Measurements from ENCODE around the gene ASB4. TPM values are rescaled to one million over a fixed set of nuclear protein-coding genes. Genes with fewer than 3 reads are reported as not detected.

The ASB4 gene
- total and polyA plus RNA-seq, 11 donors = 0.18 to 11.5 (median 3.1) TPM

DNA sequence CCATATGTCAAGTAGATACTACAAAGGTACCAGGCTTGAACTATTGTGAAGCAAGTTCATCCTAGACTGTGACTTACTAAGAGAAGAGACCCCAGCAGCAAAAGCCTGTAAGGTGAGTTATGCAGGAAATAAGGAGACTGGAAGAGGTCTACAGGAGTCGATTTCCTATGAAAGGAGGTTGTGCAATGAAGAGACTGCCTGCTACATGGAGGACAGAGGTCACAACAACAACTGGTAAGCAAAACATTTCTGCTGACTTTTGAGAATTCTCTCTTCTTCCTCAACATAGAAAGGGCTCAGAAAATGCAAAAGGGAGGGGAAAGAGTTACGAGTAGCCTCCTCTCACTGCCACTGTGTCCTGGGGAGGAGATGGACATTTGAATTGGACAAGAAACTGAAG, 68.2 kb downstream of the ASB4 start:
- peak overlapping the region in 1 of 12 donors; percentile 35 for H3K27ac ChIP-seq
- intact Hi-C loops (cut with DNase I) = loop anchor here in 3 of 10 donors (2.0 to 5.0 kb wide), 2 partner anchors 31 to 33 kb away; no protein-coding TSS in a partner anchor

DNA sequence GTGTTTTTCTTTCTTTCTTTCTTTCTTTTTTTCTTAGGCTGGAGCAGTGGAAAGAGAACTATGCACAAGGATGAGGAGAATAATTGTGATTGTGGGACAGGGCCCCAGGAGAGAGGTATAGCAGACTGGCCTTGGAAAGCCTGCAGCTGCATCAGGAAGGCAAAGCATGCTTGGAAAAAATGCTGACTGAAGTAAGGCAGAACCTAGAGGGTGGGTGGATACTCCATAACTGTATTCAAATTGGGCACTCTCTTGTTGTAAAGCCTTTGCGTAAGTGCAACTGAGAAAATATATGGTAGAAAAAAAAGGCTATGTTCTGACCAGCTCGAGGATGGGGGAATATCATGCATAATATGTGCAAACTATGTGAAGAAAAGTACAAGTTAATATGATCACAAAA, 71.0 kb downstream of the ASB4 start:
- H3K9me3 ChIP-seq = no peaks in the 10 kb centered on the region
- H3K27me3 ChIP-seq = no peaks in the 10 kb centered on the region
- no peak overlapping the region for H3K27ac ChIP-seq
- TF ChIP-seq, protein P1, sequence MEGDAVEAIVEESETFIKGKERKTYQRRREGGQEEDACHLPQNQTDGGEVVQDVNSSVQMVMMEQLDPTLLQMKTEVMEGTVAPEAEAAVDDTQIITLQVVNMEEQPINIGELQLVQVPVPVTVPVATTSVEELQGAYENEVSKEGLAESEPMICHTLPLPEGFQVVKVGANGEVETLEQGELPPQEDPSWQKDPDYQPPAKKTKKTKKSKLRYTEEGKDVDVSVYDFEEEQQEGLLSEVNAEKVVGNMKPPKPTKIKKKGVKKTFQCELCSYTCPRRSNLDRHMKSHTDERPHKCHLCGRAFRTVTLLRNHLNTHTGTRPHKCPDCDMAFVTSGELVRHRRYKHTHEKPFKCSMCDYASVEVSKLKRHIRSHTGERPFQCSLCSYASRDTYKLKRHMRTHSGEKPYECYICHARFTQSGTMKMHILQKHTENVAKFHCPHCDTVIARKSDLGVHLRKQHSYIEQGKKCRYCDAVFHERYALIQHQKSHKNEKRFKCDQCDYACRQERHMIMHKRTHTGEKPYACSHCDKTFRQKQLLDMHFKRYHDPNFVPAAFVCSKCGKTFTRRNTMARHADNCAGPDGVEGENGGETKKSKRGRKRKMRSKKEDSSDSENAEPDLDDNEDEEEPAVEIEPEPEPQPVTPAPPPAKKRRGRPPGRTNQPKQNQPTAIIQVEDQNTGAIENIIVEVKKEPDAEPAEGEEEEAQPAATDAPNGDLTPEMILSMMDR (IDR thresholded peaks at IDR 0.05) = no peak
- TF ChIP-seq POLR2A (IDR thresholded peaks at IDR 0.05) = no peak
- no peaks in the 10 kb centered on the region for H3K4me1 ChIP-seq
- H3K36me3 ChIP-seq = no peaks in the 10 kb centered on the region
- intact Hi-C loops (cut with DNase I) = no loop called here
- DNase-seq = no peak
- 88 to 95% (median 94%) methylated on average over 2 of the region's 2 CpGs for WGBS, 4 donors
- no peak overlapping the region for H3K4me3 ChIP-seq
- no peak for ATAC-seq

More for the DNA sequence above, 68.2 kb downstream of the ASB4 start:
- ATAC-seq (no peak), DNase-seq (no peak)
- Histone ChIP-seq H3K36me3 (no peaks in the 10 kb centered on the region), H3K4me3 (no peak overlapping the region), H3K9me3 (no peaks in the 10 kb centered on the region), H3K27me3 (no peaks in the 10 kb centered on the region), H3K4me1 (peaks cover 13 to 25% (median 17%) of the 10 kb centered on the region in 12 donors)
- TF ChIP-seq, protein P1 (IDR thresholded peaks at IDR 0.05) = no peak
- no peak for TF ChIP-seq POLR2A (IDR thresholded peaks at IDR 0.05)
- WGBS, 4 donors = 77 to 88% (median 84%) methylated on average over 2 of the region's 2 CpGs

DNA sequence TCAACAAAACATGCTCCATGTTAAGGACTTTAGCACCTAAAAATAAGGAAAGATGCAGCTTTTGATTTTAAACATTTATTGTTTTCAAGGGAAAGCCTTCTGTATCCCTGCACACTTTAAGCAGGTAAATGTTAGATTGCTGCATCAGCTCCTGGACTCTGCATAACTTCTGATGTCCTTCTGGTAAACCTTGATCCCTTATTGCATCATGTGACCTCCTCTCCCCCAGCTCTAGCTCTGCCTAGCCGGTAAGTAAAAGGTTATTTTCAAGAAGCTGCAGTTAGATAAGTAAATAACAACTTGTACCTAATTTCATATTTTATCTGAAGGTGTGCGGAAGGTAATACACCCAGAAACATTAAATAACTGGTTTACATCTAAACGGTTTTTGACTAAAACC, 73.1 kb downstream of the ASB4 start:
- no peaks in the 10 kb centered on the region for H3K27me3 ChIP-seq
- no peak for ATAC-seq
- no peaks in the 10 kb centered on the region for H3K4me1 ChIP-seq
- intact Hi-C loops (cut with DNase I) = no loop called here
- H3K4me3 ChIP-seq = no peak overlapping the region
- no peak overlapping the region for H3K27ac ChIP-seq
- DNase-seq = no peak
- no peaks in the 10 kb centered on the region for H3K36me3 ChIP-seq
- WGBS, 4 donors = 61 to 79% (median 75%) methylated on average over 3 of the region's 3 CpGs
- no peak for TF ChIP-seq POLR2A (IDR thresholded peaks at IDR 0.05)
- TF ChIP-seq, protein P1 (IDR thresholded peaks at IDR 0.05) = no peak
- peaks cover 0 to 6% (median 0%) of the 10 kb centered on the region in 12 donors for H3K9me3 ChIP-seq

DNA sequence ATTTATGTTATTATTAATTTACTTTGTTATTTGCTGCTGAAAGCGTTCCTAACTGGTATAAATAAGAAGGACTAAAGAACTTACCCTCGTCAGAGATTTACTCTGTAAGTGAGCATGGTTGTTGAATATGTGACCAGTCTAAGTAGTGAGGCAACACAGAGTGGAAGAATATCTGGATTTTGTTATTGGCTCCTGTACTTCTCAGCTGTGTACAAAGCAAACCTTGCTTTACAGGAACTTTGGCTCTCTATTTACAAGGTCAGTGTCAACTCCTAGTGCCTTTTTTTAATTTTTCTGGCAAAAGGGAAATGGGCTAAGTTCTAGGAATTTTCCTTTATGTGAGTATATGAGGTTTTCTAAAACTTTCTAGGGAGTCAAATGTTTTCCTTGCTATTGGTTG, 74.9 kb downstream of the ASB4 start:
- intact Hi-C loops (cut with DNase I) = no loop called here
- H3K4me1 ChIP-seq = no peaks in the 10 kb centered on the region
- ATAC-seq (no peak), DNase-seq (no peak)
- no peak overlapping the region for H3K27ac ChIP-seq
- H3K27me3 ChIP-seq = no peaks in the 10 kb centered on the region
- TF ChIP-seq, protein P1 (IDR thresholded peaks at IDR 0.05) = no peak
- TF ChIP-seq POLR2A (IDR thresholded peaks at IDR 0.05) = no peak
- no peaks in the 10 kb centered on the region for H3K36me3 ChIP-seq
- WGBS, 4 donors = 86 to 93% (median 90%) methylated on average over 2 of the region's 2 CpGs
- peaks cover 0 to 6% (median 0%) of the 10 kb centered on the region in 12 donors for H3K9me3 ChIP-seq
- H3K4me3 ChIP-seq = no peak overlapping the region

Measured in heart left ventricle (tissue), 16 donors.